Measurements from ENCODE around the gene SPOP. TPM values are rescaled to one million over a fixed set of nuclear protein-coding genes. Genes with fewer than 3 reads are reported as not detected.

Gene SPOP
- total and polyA plus RNA-seq, 2 experiments from 2014 or later: 13.9 to 18.6 TPM

DNA sequence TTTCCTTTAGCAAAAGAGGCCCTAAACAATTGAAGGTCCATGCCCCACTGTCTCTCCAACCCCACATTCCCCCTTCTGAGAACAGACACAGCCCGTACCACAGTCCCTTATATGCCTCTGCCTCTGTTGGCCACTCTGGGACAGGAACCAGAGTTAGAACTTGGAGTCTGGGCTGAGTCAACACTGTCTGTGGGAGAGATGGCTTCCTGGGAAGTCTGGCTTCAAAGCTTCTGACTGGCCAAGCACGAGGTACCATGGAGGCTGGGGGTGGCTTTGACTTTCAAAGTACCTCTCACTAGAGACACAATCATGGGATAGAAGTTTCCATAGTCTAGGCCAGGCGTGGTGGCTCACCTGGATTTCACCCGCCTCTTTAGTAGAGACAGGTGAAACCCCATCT is 14.9 kb upstream of the SPOP start (continued):
- TF ChIP-seq, protein P1, sequence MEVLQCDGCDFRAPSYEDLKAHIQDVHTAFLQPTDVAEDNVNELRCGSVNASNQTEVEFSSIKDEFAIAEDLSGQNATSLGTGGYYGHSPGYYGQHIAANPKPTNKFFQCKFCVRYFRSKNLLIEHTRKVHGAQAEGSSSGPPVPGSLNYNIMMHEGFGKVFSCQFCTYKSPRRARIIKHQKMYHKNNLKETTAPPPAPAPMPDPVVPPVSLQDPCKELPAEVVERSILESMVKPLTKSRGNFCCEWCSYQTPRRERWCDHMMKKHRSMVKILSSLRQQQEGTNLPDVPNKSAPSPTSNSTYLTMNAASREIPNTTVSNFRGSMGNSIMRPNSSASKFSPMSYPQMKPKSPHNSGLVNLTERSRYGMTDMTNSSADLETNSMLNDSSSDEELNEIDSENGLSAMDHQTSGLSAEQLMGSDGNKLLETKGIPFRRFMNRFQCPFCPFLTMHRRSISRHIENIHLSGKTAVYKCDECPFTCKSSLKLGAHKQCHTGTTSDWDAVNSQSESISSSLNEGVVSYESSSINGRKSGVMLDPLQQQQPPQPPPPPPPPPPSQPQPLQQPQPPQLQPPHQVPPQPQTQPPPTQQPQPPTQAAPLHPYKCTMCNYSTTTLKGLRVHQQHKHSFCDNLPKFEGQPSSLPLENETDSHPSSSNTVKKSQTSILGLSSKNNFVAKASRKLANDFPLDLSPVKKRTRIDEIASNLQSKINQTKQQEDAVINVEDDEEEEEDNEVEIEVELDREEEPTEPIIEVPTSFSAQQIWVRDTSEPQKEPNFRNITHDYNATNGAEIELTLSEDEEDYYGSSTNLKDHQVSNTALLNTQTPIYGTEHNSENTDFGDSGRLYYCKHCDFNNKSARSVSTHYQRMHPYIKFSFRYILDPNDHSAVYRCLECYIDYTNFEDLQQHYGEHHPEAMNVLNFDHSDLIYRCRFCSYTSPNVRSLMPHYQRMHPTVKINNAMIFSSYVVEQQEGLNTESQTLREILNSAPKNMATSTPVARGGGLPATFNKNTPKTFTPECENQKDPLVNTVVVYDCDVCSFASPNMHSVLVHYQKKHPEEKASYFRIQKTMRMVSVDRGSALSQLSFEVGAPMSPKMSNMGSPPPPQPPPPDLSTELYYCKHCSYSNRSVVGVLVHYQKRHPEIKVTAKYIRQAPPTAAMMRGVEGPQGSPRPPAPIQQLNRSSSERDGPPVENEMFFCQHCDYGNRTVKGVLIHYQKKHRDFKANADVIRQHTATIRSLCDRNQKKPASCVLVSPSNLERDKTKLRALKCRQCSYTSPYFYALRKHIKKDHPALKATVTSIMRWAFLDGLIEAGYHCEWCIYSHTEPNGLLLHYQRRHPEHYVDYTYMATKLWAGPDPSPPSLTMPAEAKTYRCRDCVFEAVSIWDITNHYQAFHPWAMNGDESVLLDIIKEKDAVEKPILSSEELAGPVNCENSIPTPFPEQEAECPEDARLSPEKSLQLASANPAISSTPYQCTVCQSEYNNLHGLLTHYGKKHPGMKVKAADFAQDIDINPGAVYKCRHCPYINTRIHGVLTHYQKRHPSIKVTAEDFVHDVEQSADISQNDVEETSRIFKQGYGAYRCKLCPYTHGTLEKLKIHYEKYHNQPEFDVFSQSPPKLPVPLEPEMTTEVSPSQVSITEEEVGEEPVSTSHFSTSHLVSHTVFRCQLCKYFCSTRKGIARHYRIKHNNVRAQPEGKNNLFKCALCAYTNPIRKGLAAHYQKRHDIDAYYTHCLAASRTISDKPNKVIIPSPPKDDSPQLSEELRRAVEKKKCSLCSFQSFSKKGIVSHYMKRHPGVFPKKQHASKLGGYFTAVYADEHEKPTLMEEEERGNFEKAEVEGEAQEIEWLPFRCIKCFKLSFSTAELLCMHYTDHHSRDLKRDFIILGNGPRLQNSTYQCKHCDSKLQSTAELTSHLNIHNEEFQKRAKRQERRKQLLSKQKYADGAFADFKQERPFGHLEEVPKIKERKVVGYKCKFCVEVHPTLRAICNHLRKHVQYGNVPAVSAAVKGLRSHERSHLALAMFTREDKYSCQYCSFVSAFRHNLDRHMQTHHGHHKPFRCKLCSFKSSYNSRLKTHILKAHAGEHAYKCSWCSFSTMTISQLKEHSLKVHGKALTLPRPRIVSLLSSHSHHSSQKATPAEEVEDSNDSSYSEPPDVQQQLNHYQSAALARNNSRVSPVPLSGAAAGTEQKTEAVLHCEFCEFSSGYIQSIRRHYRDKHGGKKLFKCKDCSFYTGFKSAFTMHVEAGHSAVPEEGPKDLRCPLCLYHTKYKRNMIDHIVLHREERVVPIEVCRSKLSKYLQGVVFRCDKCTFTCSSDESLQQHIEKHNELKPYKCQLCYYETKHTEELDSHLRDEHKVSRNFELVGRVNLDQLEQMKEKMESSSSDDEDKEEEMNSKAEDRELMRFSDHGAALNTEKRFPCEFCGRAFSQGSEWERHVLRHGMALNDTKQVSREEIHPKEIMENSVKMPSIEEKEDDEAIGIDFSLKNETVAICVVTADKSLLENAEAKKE (CRISPR knock-in tag; IDR thresholded peaks at IDR 0.05): no peak
- TF ChIP-seq JUNB (IDR thresholded peaks at IDR 0.05; ENCODE audit: unreplicated experiment) (no peak), NANOG (IDR thresholded peaks at IDR 0.05; ENCODE audit: borderline replicate concordance) (no peak), EZH2phosphoT487 (IDR thresholded peaks at IDR 0.05; ENCODE audit: unreplicated experiment) (no peak), ZNF331 (CRISPR knock-in tag; IDR thresholded peaks at IDR 0.05; ENCODE audit: low read depth) (no peak), POLR2AphosphoS5 (IDR thresholded peaks at IDR 0.05; ENCODE audit: low read depth) (no peak), CREB1 (CRISPR knock-in tag; IDR thresholded peaks at IDR 0.05; ENCODE audit: low read depth) (no peak), STAT1 (IDR thresholded peaks at IDR 0.05; ENCODE audit: unreplicated experiment) (no peak)
- TF ChIP-seq, protein P2, sequence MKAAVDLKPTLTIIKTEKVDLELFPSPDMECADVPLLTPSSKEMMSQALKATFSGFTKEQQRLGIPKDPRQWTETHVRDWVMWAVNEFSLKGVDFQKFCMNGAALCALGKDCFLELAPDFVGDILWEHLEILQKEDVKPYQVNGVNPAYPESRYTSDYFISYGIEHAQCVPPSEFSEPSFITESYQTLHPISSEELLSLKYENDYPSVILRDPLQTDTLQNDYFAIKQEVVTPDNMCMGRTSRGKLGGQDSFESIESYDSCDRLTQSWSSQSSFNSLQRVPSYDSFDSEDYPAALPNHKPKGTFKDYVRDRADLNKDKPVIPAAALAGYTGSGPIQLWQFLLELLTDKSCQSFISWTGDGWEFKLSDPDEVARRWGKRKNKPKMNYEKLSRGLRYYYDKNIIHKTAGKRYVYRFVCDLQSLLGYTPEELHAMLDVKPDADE (IDR thresholded peaks at IDR 0.05): no peak

DNA sequence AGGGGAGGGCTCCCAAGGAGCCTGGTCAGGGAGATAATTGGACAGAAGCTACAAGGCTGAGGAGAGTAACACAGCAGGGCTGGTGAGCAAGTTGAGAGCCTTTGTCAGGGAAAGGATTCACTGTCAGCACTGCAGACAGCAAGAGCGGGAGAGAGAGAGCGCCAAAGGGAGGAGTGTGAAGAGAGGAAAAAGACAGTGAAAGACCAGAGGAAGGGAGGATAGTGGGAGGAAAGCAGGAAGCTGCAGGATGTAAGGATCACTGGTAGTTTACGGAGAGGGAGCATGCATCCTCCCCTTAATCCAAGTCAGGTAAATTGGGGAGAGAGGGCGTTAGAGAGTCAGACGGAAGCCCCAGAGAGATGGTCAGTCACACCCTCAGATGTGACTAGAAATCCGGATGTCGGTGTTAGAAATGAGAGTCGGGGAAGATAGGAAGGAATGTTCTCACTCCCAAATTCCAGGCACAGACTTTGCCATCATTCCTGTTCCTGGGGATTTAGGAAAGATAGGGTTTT is 13.8 kb upstream of the SPOP start:
- Histone ChIP-seq H3K27ac (ENCODE audit: low read depth) (no peak overlapping the region), H4K20me1 (replicated peaks; ENCODE audit: insufficient read depth) (no peaks in the 10 kb centered on the region), H3K27me3 (ENCODE audit: insufficient read depth) (no peaks in the 10 kb centered on the region), H3K9me2 (ENCODE audit: insufficient read depth) (no peaks in the 10 kb centered on the region), H3K4me3 (no peak overlapping the region), H3F3A (replicated peaks; ENCODE audit: low read depth) (no peaks in the 10 kb centered on the region), H3K4me1 (ENCODE audit: insufficient read depth) (peaks cover 6% of the 10 kb centered on the region), H3K36me3 (ENCODE audit: insufficient read depth) (no peaks in the 10 kb centered on the region), H2AFZ (peak overlapping the region; percentile 73), H3K4me2 (peak overlapping the region; percentile 21; the same call in 1 of the 2 replicates), H3K79me2 (replicated peaks; ENCODE audit: insufficient read depth) (no peaks in the 10 kb centered on the region)
- Mint-ChIP-seq H3K27me3 (ENCODE audit: insufficient read depth, low read depth, poor library complexity) (peaks cover 4% of the 10 kb centered on the region), H3K4me3 (no peak overlapping the region; the same call in 2 of the 3 replicates), H3K9me3 (no peaks in the 10 kb centered on the region), H3K36me3 (ENCODE audit: low read depth) (no peaks in the 10 kb centered on the region), H3K27ac (no peak overlapping the region), H3K4me1 (peaks cover 25% of the 10 kb centered on the region)
- DNase-seq (ENCODE audit: low spot score): peak; percentile 63
- peak; percentile 60 for ATAC-seq
- TF ChIP-seq CTCF (conservative IDR thresholded peaks at IDR 0.05; ENCODE audit: low read depth in 2 of 2) (peak in 1 of 2 experiments; percentile 40; a peak in 2 of 4 replicates), POLR2AphosphoS5 (IDR thresholded peaks at IDR 0.05; ENCODE audit: low read depth) (no peak)

Data from GM23338 (cell line).